Transverse colon (tissue), 1 donor: ENCODE results near the gene ABCE1.

Source experiments
- EP300 ChIP-seq: sonication (generic); formaldehyde crosslinking; IDR thresholded peaks from one replicate; pipeline ENCODE4 v1.6.1; 2017; ENCODE audit warnings: antibody characterized with exemption, low read depth
- POLR2A ChIP-seq: fragments of 450-650 bp; IDR thresholded peaks from one replicate; pipeline ENCODE4 v1.6.1; 2016; ENCODE audit warnings: antibody characterized with exemption, mild to moderate bottlenecking, moderate library complexity

DNA sequence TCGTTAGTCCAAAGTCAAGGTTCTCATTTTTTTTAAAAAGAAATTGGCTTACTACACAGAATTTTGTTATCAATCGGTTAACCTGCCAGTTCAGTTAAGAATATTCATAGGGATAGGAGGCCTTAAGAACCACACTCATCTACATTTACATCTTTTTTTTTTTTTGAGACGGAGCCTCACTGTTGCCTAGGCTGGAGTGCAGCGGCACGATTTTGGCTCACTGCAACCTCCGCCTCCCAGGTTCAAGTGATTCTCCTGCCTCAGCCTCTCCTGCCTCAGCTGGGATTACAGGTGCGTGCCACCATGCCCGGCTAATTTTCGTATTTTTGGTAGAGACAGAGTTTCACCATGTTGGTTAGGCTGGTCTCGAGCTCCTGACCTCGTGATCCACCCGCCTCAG lies 33.7 kb downstream of the ABCE1 start:
- no peak for TF ChIP-seq EP300
- no peak for TF ChIP-seq POLR2A
